Hair follicle dermal papilla cell (primary cell): ENCODE data around the gene ATXN7L3B. TPM values are rescaled to one million over a fixed set of nuclear protein-coding genes. Genes with fewer than 3 reads are reported as not detected.

Experiments
- total RNA-seq: library from RNA; depleted of rRNA; stranded (reverse); fragments of >200 nt; gene quantifications from 2 replicates; pipeline ENCODE4 v1.2.3, GENCODE V29; 2012

The ATXN7L3B gene, protein sequence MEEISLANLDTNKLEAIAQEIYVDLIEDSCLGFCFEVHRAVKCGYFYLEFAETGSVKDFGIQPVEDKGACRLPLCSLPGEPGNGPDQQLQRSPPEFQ
- total RNA-seq: 23.3 and 26.4 TPM in 2 replicates

DNA sequence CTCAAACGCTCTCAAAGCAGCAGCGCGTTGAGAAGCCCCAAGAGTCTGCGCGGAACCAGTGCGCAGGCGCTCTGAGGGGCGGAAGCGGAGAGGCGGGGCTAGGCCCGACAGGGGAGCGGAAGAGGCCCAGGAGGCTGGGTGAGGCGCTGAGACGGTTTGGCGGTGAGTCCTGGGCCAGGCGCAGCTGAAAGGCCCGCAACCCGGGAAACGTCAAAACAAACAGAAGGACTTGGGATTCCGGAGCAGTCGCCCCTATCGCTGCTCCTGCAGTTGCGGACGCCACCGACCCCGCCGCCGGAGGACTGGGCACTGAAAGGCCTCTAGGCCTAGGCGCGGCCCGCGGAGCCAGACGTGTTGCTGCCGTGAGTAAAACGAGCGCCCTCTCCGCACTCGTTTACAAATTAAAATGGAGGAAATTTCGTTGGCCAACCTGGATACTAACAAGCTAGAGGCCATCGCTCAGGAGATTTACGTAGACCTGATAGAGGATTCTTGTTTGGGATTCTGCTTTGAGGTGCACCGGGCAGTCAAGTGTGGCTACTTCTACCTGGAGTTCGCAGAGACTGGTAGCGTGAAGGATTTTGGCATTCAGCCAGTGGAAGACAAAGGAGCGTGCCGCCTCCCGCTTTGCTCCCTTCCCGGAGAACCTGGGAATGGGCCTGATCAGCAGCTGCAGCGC lies at the start of gene ATXN7L3B:
TSS of gene ATXN7L3B (plus strand) at position 129 of the 679 bp plus-strand sequence. CDS start at position 407, 278 bp downstream.

